Keratinocyte (primary cell): ENCODE data around the gene FNBP1. TPM values are rescaled to one million over a fixed set of nuclear protein-coding genes. Genes with fewer than 3 reads are reported as not detected.

ENCODE experiments used
- DNase-seq: peaks from one replicate; pipeline ENCODE4 v3.0.0-alpha.2; 2011; ENCODE audit warnings: low read depth, missing footprints, low spot score
- FAIRE-seq: peaks from 2 replicates; lab custom pipeline; 2011; peaks lifted over from hg19 to GRCh38; lab: Jason Lieb, UNC
- H2AFZ ChIP-seq: 2 replicates; pipeline ENCODE4 v1.6.0; 2012; ENCODE audit warnings: low read length, control low read depth, inconsistent platforms; ENCODE audit not compliant: control insufficient read depth
- H3K27ac ChIP-seq: 2 replicates; pipeline ENCODE4 v1.5.1; 2011; ENCODE audit warnings: low read length; ENCODE audit not compliant: control insufficient read depth, insufficient read depth
- H3K27me3 ChIP-seq: 3 replicates; pipeline ENCODE4 v1.6.0; 2011; ENCODE audit warnings: low read length; ENCODE audit not compliant: control insufficient read depth, insufficient read depth; ENCODE audit errors: extremely low read depth
- H3K36me3 ChIP-seq, 2 experiments: 2 replicates in 1 of 2; 3 replicates in 1 of 2; pipeline ENCODE4 v1.5.1; 2011; ENCODE audit warnings: low read length in 2 of 2, mild to moderate bottlenecking in 1 of 2; ENCODE audit not compliant: control insufficient read depth in 2 of 2, insufficient read depth in 2 of 2; ENCODE audit errors: extremely low read depth in 1 of 2
- H3K4me1 ChIP-seq: 3 replicates; pipeline ENCODE4 v1.5.1; 2011; ENCODE audit warnings: low read length; ENCODE audit not compliant: control insufficient read depth, insufficient read depth; ENCODE audit errors: extremely low read depth
- H3K4me2 ChIP-seq: 3 replicates; pipeline ENCODE4 v1.6.0; 2011; ENCODE audit warnings: low read depth, low read length; ENCODE audit not compliant: control insufficient read depth, insufficient read depth; ENCODE audit errors: extremely low read depth
- H3K4me3 ChIP-seq, 3 experiments: fragments of 200-600 bp in 1 of 3; sonication (generic) in 1 of 3; 2 replicates in 2 of 3; 3 replicates in 1 of 3; pipeline ENCODE4 v1.5.1; 2011 to 2016; ENCODE audit warnings: low read length in 3 of 3, mild to moderate bottlenecking in 3 of 3, control low read depth in 2 of 3, inconsistent platforms in 1 of 3, low read depth in 1 of 3, mixed read lengths in 1 of 3, mixed run types in 1 of 3, moderate library complexity in 1 of 3; ENCODE audit not compliant: control insufficient read depth in 2 of 3, insufficient read depth in 2 of 3; ENCODE audit errors: extremely low read depth in 1 of 3
- H3K79me2 ChIP-seq: 2 replicates; pipeline ENCODE4 v1.6.0; 2012; ENCODE audit warnings: low read length; ENCODE audit not compliant: control insufficient read depth, insufficient read depth
- H3K9ac ChIP-seq: 3 replicates; pipeline ENCODE4 v1.6.0; 2011; ENCODE audit warnings: low read length; ENCODE audit not compliant: control insufficient read depth, insufficient read depth; ENCODE audit errors: extremely low read depth
- H3K9me1 ChIP-seq: 3 replicates; pipeline ENCODE4 v1.6.0; 2011; ENCODE audit warnings: low read length; ENCODE audit not compliant: control insufficient read depth, insufficient read depth; ENCODE audit errors: extremely low read depth
- H3K9me3 ChIP-seq: 2 replicates; pipeline ENCODE4 v1.5.1; 2012; ENCODE audit warnings: low read depth, low read length; ENCODE audit not compliant: control insufficient read depth
- H4K20me1 ChIP-seq: 3 replicates; pipeline ENCODE4 v1.6.0; 2011; ENCODE audit warnings: low read length; ENCODE audit not compliant: control insufficient read depth, insufficient read depth; ENCODE audit errors: extremely low read depth
- EZH2 ChIP-seq: IDR thresholded peaks from one replicate; pipeline ENCODE4 v1.6.1; 2012; ENCODE audit warnings: inconsistent platforms, mild to moderate bottlenecking, low read length, moderate library complexity
- dilution Hi-C: fragments of 300-500 bp; cut with MboI; formaldehyde crosslinking; loops from one replicate; pipeline ENCODE4 v1.7.0; 2020; ENCODE audit warnings: low sequenced_read_pairs; ENCODE audit not compliant: extremely low pct_ligation_motif_present
- polyA plus RNA-seq, 5 experiments: library from polyadenylated mRNA; depleted of rRNA in 3 of 5; stranded (reverse) in 3 of 5; stranded (forward) in 1 of 5; unstranded in 1 of 5; fragments of >200 nt; gene quantifications; 1 replicate in 1 of 5; 2 replicates in 3 of 5; 3 replicates in 1 of 5; pipeline versions ENCODE4 v1.2.1 to v1.2.3, GENCODE V29; 2011 to 2012; ENCODE audit warnings: missing spikeins in 2 of 5, low read depth in 1 of 5, low replicate concordance in 1 of 5
- TF ChIP-seq, protein P1 (sequence below), 3 experiments: IDR thresholded peaks in 1 of 3; conservative IDR thresholded peaks in 1 of 3; optimal IDR thresholded peaks in 1 of 3; 2 replicates in 2 of 3; 3 replicates in 1 of 3; pipeline versions ENCODE3 to v1.5.1; 2011; ENCODE audit warnings: low read length in 3 of 3, mild to moderate bottlenecking in 3 of 3, moderate library complexity in 2 of 3, control low read depth in 1 of 3, inconsistent platforms in 1 of 3; ENCODE audit not compliant: insufficient read depth in 2 of 3; ENCODE audit errors: extremely low read depth in 1 of 3

The FNBP1 gene
- polyA plus RNA-seq, 1 donor (not counting 4 experiments of a cell fraction or from before 2014, with no cell fraction given), result 9.6 TPM

DNA sequence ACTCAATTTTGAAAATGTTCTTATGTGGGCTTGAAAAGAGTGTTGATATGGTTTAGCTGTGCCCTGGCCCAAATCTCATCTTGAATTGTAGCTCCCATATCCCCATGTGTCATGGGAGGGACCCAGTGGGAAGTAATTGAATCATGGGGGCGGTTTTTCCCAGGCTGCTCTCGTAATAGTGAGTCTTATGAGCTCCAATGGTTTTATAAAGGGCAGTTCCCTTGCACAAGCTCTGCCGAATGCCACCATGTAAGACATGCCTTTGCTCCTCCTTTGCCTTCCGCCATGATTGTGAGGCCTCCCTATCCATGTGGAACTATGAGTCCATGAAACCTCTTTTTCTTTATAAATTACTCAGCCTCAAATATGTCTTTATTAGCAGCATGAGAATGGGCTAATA, 136.7 kb downstream of the FNBP1 start:
- no peak overlapping the region for H3K27ac ChIP-seq
- H3K9me1 ChIP-seq, result no peaks in the 10 kb centered on the region
- peaks cover 18% of the 10 kb centered on the region for H3K4me1 ChIP-seq
- TF ChIP-seq, protein P1, sequence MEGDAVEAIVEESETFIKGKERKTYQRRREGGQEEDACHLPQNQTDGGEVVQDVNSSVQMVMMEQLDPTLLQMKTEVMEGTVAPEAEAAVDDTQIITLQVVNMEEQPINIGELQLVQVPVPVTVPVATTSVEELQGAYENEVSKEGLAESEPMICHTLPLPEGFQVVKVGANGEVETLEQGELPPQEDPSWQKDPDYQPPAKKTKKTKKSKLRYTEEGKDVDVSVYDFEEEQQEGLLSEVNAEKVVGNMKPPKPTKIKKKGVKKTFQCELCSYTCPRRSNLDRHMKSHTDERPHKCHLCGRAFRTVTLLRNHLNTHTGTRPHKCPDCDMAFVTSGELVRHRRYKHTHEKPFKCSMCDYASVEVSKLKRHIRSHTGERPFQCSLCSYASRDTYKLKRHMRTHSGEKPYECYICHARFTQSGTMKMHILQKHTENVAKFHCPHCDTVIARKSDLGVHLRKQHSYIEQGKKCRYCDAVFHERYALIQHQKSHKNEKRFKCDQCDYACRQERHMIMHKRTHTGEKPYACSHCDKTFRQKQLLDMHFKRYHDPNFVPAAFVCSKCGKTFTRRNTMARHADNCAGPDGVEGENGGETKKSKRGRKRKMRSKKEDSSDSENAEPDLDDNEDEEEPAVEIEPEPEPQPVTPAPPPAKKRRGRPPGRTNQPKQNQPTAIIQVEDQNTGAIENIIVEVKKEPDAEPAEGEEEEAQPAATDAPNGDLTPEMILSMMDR (optimal IDR thresholded peaks at IDR 0.05 in 1 of 3, IDR thresholded peaks at IDR 0.05 in 1 of 3, conservative IDR thresholded peaks at IDR 0.05 in 1 of 3; ENCODE audit: extremely low read depth in 1 of 3, insufficient read depth in 2 of 3, low read length in 3 of 3), result no peak
- TF ChIP-seq EZH2, result no peak
- H2AFZ ChIP-seq, result no peak overlapping the region
- H3K9me3 ChIP-seq, result no peaks in the 10 kb centered on the region
- no peaks in the 10 kb centered on the region for H3K79me2 ChIP-seq
- H3K9ac ChIP-seq, result no peak overlapping the region
- H3K4me2 ChIP-seq, result no peak overlapping the region
- FAIRE-seq (no peak), DNase-seq (no peak)
- peaks cover 0 to 2% of the 10 kb centered on the region in 2 experiments for H3K36me3 ChIP-seq
- dilution Hi-C loops, result no loop called here
- H3K4me3 ChIP-seq, result no peak overlapping the region
- no peaks in the 10 kb centered on the region for H4K20me1 ChIP-seq
- no peaks in the 10 kb centered on the region for H3K27me3 ChIP-seq

DNA sequence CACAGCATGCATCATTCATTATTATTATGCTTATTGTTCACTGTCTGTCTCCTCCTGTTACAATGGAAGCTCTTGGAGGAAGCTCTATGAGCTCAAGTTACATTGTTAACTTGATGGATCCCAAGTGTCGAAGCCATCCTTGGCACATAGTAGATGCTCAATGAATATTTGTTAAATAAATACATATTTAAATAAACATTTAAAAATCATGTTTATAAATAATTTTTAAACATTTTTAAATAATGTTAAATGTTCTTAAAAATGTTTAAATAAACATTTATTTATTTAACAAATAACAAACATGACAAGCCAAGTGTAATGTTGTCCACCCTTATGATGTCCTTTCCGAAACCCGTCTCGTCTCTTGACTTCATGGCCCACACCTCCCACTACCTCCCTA, 138.3 kb downstream of the FNBP1 start:
- dilution Hi-C loops, result no loop called here
- FAIRE-seq, result no peak

More for the DNA sequence above, 138.3 kb downstream of the FNBP1 start:
- no peak for TF ChIP-seq EZH2
- TF ChIP-seq, protein P1 (optimal IDR thresholded peaks at IDR 0.05 in 1 of 3, IDR thresholded peaks at IDR 0.05 in 1 of 3, conservative IDR thresholded peaks at IDR 0.05 in 1 of 3; ENCODE audit: extremely low read depth in 1 of 3, insufficient read depth in 2 of 3, low read length in 3 of 3), result no peak
- no peak overlapping the region for H3K4me2 ChIP-seq
- H3K36me3 ChIP-seq, result peaks cover 0 to 3% of the 10 kb centered on the region in 2 experiments
- DNase-seq, result no peak
- no peak overlapping the region for H3K4me3 ChIP-seq
- no peaks in the 10 kb centered on the region for H3K9me1 ChIP-seq
- H3K79me2 ChIP-seq, result no peaks in the 10 kb centered on the region
- H3K27ac ChIP-seq, result no peak overlapping the region
- no peak overlapping the region for H3K9ac ChIP-seq
- no peak overlapping the region for H2AFZ ChIP-seq
- no peaks in the 10 kb centered on the region for H3K27me3 ChIP-seq
- H3K9me3 ChIP-seq, result no peaks in the 10 kb centered on the region
- H3K4me1 ChIP-seq, result peaks cover 5% of the 10 kb centered on the region
- H4K20me1 ChIP-seq, result no peaks in the 10 kb centered on the region
